ENCODE measurements around the gene GHDC.
"Not testable (repeated sequence)": the region's sequence is repeated elsewhere in the genome, so short reads cannot be mapped to it uniquely, and the experiment has no call there.

GHDC gene

GRCh38 chr17:42203354-42203753 is 9.1 kb upstream of the GHDC start:
- DNase-seq (ENCODE audit: low read depth in 2 of 2), result no peak

GRCh38 chr17:42202696-42203095 is 8.4 kb upstream of the GHDC start:
- no peak for DNase-seq (ENCODE audit: low read depth in 2 of 2)

DNA sequence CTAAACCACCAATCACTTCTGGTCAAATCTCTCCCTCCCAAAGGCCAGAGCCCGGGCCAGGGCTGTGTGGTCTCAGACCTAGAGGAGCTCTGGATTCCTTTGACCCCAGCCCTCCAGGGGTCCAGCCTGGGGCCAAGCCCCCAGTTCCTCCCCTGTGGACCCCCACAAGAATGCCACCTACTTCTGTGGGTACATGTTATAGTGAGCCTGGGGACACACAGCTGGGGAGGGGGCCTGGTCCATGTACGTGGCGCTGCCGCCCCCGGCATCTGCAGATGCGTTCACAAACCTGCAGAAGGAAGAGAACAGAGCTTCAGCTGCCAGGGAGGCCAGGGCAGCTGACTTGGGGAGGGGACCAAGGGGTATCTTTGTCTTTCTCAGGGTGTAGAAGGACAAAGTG is 7.9 kb upstream of the GHDC start:
- no peak for DNase-seq (ENCODE audit: low read depth in 2 of 2)

GRCh38 chr17:42201458-42201772 is 7.1 kb upstream of the GHDC start:
- no peak for DNase-seq (ENCODE audit: low read depth in 2 of 2)

GRCh38 chr17:42200706-42201457 is 6.6 kb upstream of the GHDC start:
- no peak for DNase-seq (ENCODE audit: low read depth in 2 of 2)

DNA sequence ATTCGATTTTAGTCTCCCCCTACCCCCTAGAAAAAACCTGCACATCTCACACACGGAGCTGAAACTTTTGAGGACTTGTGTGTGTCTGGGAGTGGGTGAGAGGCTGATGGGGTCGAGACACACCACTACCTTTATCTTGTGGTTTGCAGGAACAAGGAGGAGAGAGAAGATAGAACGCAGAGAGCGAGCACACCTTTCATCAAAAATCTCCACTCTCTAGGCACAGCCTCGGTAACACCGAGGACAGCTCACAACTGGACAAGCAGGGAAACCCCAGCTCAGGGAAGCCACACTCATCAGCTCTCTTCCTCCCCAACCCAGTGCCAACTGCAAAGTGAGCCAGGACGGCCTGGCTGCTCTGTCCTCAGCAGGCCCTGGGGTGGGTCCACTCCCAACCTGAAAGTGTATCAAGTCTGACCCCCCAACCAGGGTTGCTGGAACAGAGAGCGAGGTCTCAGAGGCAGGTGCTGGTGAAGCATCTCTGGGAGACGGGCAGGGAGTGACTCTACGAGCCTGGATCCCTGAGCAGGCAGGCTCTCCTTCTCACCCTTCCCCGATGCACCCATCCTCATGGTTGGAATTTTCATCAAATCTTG is 5.2 kb upstream of the GHDC start:
- DNase-seq (ENCODE audit: low read depth in 2 of 2), result no peak

DNA sequence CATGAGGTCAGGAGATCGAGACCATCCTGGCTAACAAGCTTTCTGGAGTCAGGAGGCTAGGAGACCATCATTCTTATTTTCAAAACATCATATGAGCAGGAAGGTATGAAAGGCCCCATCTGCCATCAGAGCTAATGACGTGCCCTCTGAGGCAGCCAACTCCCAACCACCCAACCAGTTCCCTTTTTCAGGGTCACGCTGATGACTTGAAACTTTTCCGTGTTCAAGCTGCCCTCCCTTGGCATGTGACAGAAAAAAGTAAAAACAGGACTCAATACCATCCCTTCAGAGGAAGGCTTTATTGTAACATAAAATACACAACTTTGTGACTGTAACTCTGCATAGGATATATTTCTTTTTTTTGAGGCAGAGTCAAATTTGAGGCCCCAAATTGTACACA is 4.6 kb upstream of the GHDC start:
- no peak for DNase-seq (ENCODE audit: low read depth in 2 of 2)

GRCh38 chr17:42197564-42198156 is 3.4 kb upstream of the GHDC start:
- DNase-seq (ENCODE audit: low read depth in 2 of 2), result no peak

GRCh38 chr17:42193216-42193968 is 902 bp downstream of the GHDC start:
- no peak for DNase-seq (ENCODE audit: low read depth in 2 of 2)

- no peak for DNase-seq (ENCODE audit: low read depth in 2 of 2)
Measured at GRCh38 chr17:42192189-42193126, 1.8 kb downstream of the GHDC start.

GRCh38 chr17:42191275-42191608 is 3.1 kb downstream of the GHDC start:
- no peak for DNase-seq (ENCODE audit: low read depth in 2 of 2)

DNA sequence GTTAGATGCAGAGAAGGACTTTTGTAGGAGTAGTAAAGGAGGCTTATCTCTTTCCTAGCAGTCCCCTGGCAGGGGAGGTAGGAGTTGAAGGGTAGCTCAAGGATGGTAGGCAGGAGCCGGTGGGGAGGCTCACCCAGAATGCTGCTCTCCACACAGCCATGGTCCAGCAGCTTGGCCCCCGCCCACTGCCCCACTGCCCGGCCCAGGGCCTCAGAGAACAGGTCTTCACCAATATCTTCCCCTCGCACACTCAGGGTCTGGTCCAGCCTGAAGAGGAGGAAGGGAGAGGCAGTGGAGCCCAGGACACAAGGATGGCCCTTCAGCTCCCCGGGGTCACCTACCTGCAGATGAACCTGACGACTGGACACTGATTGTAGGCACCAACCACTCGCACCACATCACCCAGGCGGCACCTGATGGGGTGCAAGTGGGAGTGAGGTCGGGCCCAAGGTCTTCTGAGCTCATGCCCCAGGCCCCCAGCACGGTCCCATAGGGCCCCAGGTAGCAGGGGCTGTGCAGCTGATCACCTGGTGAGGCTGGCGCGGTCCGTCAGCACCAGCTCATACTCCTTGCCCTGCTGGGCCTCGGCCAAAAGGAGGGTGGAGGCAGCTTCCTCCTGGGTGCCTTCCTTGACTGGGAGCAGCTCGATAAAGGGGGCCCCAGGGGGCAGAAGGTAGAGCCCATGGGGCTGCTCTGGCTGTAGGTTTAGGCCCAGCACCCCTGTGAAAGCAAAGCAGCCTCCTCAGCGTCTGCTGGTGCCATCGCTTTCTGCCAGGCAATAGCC is 3.6 kb downstream of the GHDC start:
- no peak for DNase-seq (ENCODE audit: low read depth in 2 of 2)

GRCh38 chr17:42189651-42189965 is 4.7 kb downstream of the GHDC start:
- DNase-seq (ENCODE audit: low read depth in 2 of 2), result no peak

GRCh38 chr17:42188749-42189650 is 5.3 kb downstream of the GHDC start:
- no peak for DNase-seq (ENCODE audit: low read depth in 2 of 2)

DNA sequence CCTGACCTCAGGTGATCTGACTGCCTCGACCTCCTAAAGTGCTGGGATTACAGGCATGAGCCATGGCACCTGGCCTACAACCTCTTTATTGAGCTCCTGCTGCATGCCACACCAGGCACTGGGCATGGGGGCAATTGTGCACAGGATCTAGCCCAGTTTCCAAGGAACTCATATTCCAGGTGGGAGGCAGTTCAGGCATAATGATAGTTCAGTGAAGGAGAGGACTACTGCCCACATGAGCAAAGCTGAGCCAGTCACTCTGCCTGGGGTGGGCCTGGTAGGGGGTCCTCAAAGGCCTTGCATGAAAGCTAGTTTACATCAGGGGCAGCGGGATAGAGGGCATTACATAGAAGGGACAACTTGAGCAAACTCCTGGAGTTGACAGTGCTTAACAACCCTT is 6.5 kb downstream of the GHDC start:
- no peak for DNase-seq (ENCODE audit: low read depth in 2 of 2)

DNA sequence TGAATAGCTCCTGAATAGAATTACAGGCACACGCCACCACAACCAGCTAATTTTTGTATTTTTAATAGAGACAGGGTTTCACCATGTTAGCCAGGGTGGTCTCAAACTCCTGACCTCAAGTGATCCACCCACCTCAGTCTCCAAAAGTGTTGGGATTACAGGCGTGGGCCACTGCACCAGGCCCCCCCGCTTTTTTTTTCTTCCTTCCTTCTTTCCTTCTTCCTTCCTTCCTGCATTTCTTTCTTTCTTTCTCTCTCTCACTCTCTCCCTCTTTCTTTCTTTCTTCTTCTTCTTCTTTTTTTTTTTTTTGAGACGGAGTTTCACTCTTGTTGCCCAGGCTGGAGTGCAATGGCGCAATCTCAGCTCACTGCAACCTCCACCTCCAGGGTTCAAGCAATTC is 8.1 kb downstream of the GHDC start:
- DNase-seq (ENCODE audit: low read depth in 2 of 2), result not testable (repeated sequence)

GRCh38 chr17:42185621-42185930 is 8.7 kb downstream of the GHDC start:
- no peak for DNase-seq (ENCODE audit: low read depth in 2 of 2)

DNA sequence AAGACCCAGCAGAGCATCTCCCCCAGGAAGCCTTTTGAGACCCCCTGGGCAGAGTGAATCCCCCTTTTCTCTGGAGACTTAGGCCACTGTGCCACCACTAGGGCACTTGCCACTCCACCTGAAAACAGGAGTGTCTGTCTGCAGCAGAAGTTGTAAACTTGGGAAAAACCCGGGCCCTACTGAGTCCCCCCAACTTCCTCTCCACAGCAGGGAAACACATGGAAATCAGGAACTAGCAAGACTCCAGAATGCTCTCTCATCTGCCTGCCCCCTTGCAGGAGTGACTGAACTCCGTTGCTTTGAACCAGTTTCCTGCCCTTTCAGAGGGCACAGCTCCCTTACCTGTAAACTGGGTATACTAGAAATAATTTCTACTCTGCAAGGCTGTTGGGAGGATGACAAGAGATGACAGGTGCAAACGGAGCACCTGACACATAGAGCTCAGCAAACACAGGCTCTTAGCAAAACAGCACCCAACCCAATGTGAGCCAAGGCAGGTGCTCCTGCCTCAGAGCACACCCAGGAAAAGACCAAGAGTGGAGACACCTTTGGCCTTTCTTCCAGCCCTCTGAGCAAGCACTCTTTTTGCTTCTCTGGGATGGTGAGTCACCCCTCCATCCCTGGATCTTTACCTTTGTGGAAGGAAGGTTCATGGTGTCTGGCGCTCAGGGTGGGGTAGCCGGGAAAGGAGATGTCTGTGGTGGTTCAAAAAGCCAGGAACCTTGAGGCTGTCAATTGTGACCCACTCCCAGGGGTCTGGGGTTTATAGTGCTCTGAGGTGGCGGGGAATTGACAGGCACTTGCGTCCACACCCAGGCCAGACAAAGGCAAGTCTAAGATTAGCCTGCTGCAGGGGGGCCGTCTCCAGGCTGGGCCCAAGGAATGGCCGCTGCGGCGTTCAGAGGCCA is 9.3 kb downstream of the GHDC start, which contains the start of gene HCRT:
Gene HCRT (minus strand): TSS at position 740 of the 908 bp plus-strand sequence. CDS start 87 bp downstream, at position 653.
- DNase-seq (ENCODE audit: low read depth in 2 of 2), result no peak

All from stimulated activated CD8-positive, alpha-beta memory T cell treated with anti-CD3 and anti-CD28 coated beads, Interleukin-15, amount 100 ng/mL, for 4 hours (primary cell).